ENCODE measurements around the gene RAD51B. TPM values are rescaled to one million over a fixed set of nuclear protein-coding genes. Genes with fewer than 3 reads are reported as not detected.

RAD51B gene
- total and polyA plus RNA-seq, 2 experiments from 2014 or later = 11.7 to 17.8 TPM

DNA sequence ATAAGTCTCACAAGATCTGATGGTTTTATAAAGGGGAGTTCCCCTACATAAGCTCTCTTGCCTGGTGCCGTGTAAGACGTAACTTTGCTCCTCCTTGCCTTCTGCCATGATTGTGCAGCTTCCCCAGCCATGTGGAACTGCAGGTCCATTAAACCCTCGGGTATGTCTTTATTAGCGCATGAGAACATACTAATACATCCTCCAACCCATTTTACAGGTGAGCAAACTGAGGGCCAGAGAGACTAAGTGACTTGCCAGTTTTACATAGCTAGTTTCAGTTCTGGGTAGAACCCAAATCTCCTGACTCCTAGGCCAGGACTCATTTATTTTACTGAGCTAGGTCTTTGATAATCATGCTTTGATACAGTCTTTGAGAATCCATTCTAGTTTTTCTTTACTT is 406.9 kb downstream of the RAD51B start:
- Histone ChIP-seq H3K27ac (no peak overlapping the region), H3K9me3 (ENCODE audit: low read depth) (no peaks in the 10 kb centered on the region), H3K36me3 (no peaks in the 10 kb centered on the region), H3K27me3 (no peaks in the 10 kb centered on the region), H3K4me1 (ENCODE audit: low read depth) (no peaks in the 10 kb centered on the region), H3K4me3 (no peak overlapping the region)
- DNase-seq (ENCODE audit: low read depth in 1 of 2, low spot score in 1 of 2) = no peak
- TF ChIP-seq CTCF (IDR thresholded peaks at IDR 0.05; ENCODE audit: low read depth, low read length) = no peak

- Histone ChIP-seq H3K27me3 (no peaks in the 10 kb centered on the region), H3K27ac (no peak overlapping the region), H3K4me1 (ENCODE audit: low read depth) (peaks cover 9% of the 10 kb centered on the region), H3K4me3 (no peak overlapping the region), H3K36me3 (no peaks in the 10 kb centered on the region), H3K9me3 (ENCODE audit: low read depth) (no peaks in the 10 kb centered on the region)
- no peak for TF ChIP-seq CTCF (IDR thresholded peaks at IDR 0.05; ENCODE audit: low read depth, low read length)
- DNase-seq (ENCODE audit: low read depth in 1 of 2, low spot score in 1 of 2) = no peak
Measured at GRCh38 chr14:68228656-68229055, 409.1 kb downstream of the RAD51B start.

GRCh38 chr14:68229423-68230100 is 410.0 kb downstream of the RAD51B start:
- Histone ChIP-seq H3K27me3 (no peaks in the 10 kb centered on the region), H3K9me3 (ENCODE audit: low read depth) (no peaks in the 10 kb centered on the region), H3K27ac (no peak overlapping the region), H3K4me1 (ENCODE audit: low read depth) (peaks cover 9% of the 10 kb centered on the region), H3K4me3 (no peak overlapping the region), H3K36me3 (no peaks in the 10 kb centered on the region)
- no peak for DNase-seq (ENCODE audit: low read depth in 1 of 2, low spot score in 1 of 2)
- TF ChIP-seq CTCF (IDR thresholded peaks at IDR 0.05; ENCODE audit: low read depth, low read length) = no peak

DNA sequence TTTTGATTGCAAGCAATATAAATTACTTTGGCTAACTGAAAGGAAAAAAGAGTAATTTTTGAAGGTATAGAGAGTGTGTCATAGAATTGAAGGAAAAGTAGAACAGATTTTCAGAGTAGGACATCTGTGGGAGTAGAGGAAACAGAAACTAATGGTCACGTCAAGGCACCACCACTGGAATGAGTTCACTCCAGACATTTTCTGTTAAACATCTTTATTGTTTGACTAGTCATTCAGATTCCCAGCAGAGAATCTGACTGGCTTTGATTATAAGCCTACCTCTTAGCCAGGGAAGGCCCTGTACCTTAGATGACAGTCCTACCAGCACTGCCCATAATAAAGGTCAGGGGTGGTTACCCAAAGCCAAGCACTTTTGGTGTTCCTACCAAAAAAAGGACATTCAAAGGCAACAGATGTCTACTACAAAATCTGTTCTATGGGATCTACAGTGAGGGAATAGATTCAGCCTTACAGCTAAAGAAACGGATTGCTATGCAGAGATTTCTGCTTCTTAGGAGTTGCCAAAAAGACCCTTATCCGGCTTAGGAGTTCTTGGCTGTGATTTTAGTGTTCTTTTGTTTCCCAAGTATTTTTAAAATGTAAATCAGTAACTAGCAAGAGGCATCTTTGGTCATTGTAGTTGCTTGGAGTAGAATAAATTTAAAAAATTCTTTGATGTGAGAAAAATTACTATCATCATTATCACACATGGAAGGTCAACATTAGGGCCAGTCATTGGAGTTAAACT is 410.8 kb downstream of the RAD51B start:
- Histone ChIP-seq H3K9me3 (ENCODE audit: low read depth) (no peaks in the 10 kb centered on the region), H3K4me3 (no peak overlapping the region), H3K36me3 (no peaks in the 10 kb centered on the region), H3K27ac (no peak overlapping the region), H3K27me3 (no peaks in the 10 kb centered on the region), H3K4me1 (ENCODE audit: low read depth) (peaks cover 9% of the 10 kb centered on the region)
- no peak for TF ChIP-seq CTCF (IDR thresholded peaks at IDR 0.05; ENCODE audit: low read depth, low read length)
- DNase-seq (ENCODE audit: low read depth in 1 of 2, low spot score in 1 of 2) = no peak

DNA sequence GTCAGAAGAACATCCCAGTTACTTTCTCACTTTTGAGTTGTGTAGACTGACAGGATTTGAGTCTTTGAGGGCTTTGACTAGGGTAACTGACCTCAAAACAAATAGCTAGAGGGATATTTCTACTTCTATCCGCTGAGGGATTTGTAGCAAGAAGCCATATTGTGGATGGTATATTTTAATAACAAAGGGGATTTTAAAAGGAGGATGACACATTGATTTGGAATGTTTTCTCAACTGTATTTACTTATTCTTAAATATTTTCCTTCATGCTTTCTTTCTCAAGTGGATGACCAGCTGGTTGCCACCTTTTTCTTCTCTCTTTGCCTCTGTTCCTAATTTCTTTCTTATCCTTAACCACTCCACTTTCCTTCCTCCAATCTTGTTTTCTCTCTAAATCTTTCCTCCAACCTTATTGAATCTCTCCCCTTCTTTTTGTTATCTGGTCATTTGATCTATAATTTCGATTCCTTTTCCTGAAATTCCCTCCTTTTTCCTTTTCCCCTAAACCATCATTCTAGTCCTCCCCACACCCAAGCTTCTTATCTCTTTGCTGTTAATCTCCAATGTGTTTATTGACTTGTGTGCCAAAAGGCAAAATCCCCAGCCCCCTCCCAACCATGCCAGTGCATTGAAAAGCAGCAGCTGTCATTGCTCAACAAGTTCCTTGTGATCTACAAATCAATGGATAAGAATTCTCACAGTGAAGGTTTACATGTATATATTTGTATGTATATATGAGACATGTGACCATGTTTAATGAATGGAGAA is 411.6 kb downstream of the RAD51B start:
- no peaks in the 10 kb centered on the region for H3K36me3 ChIP-seq
- H3K9me3 ChIP-seq (ENCODE audit: low read depth) = no peaks in the 10 kb centered on the region
- peaks cover 9% of the 10 kb centered on the region for H3K4me1 ChIP-seq (ENCODE audit: low read depth)
- H3K27ac ChIP-seq = no peak overlapping the region
- H3K27me3 ChIP-seq = no peaks in the 10 kb centered on the region
- no peak for TF ChIP-seq CTCF (IDR thresholded peaks at IDR 0.05; ENCODE audit: low read depth, low read length)
- DNase-seq (ENCODE audit: low read depth in 1 of 2, low spot score in 1 of 2) = peak in 1 of 2 donors; percentile 46
- H3K4me3 ChIP-seq = no peak overlapping the region
